Measurements from ENCODE around the gene CD74. TPM values are rescaled to one million over a fixed set of nuclear protein-coding genes. Genes with fewer than 3 reads are reported as not detected.

The CD74 gene
- total and polyA plus RNA-seq, 2 of the 4 experiments (the other 2 are of a cell fraction) = 0.18 to 1.1 TPM

GRCh38 chr5:150407096-150407720 is 5.5 kb downstream of the CD74 start:
- Histone ChIP-seq H2AK9ac (replicated peaks; ENCODE audit: low read depth, low read length, poor library complexity) (no peak overlapping the region), H3K27me3 (ENCODE audit: control insufficient read depth, insufficient read depth, low read length) (no peaks in the 10 kb centered on the region), H3K23ac (ENCODE audit: low read depth, low read length) (no peak overlapping the region), H3K56ac (ENCODE audit: extremely low read depth, insufficient read depth, low read length) (no peak overlapping the region), H4K5ac (ENCODE audit: low read depth, low read length) (no peak overlapping the region), H4K20me1 (ENCODE audit: insufficient read depth, low read length) (no peaks in the 10 kb centered on the region), H3K4me1 (ENCODE audit: control insufficient read depth, insufficient read depth, low read length) (no peaks in the 10 kb centered on the region), H3K4ac (ENCODE audit: low read depth, low read length) (no peak overlapping the region), H3K9me1 (ENCODE audit: insufficient read depth, low read length) (peaks cover 9% of the 10 kb centered on the region), H2AK5ac (ENCODE audit: low read depth, low read length) (no peak overlapping the region), H4K8ac (ENCODE audit: low read depth in 2 of 2, low read length in 2 of 2) (no peak overlapping the region), H3K9ac (ENCODE audit: low read depth, low read length) (no peak overlapping the region), H2BK120ac (ENCODE audit: low read depth, low read length) (no peak overlapping the region), H3K9me3 (ENCODE audit: control insufficient read depth, insufficient read depth, low read length) (no peaks in the 10 kb centered on the region), H3K79me1 (ENCODE audit: low read depth in 1 of 2, low read length in 2 of 2) (no peaks in the 10 kb centered on the region), H3K4me2 (ENCODE audit: low read depth, low read length) (no peak overlapping the region), H3K14ac (replicated peaks; ENCODE audit: low read depth, low read length) (no peak overlapping the region), H3K36me3 (ENCODE audit: control insufficient read depth, insufficient read depth, low read length) (peaks cover 4% of the 10 kb centered on the region; the same call in 1 of the 2 replicates), H2BK20ac (ENCODE audit: low read depth, low read length) (no peak overlapping the region), H3K18ac (ENCODE audit: low read depth, low read length) (no peak overlapping the region), H3K27ac (ENCODE audit: insufficient read depth, low read length) (no peak overlapping the region), H4K91ac (ENCODE audit: insufficient read depth, low read depth, low read length) (no peak overlapping the region), H2BK5ac (ENCODE audit: low read depth, low read length, poor library complexity, severe bottlenecking) (no peak overlapping the region), H2BK15ac (ENCODE audit: low read depth, low read length) (no peak overlapping the region), H3K4me3 (ENCODE audit: insufficient read depth, low read depth, low read length) (no peak overlapping the region), H2AFZ (replicated peaks; ENCODE audit: low read length, poor library complexity) (no peak overlapping the region)
- no TSS peak for BruUV-seq (replicated peaks)
- no CpG with 5 or more reads among the region's 13 CpGs for WGBS, 2 experiments (ENCODE audit: extremely low coverage in 2 of 2, insufficient read length in 1 of 2)
- CTCF ChIA-PET = no interaction called here
- intact Hi-C loops (cut with micrococcal nuclease) = no loop called here
- in situ Hi-C loops (cut with MboI; ENCODE audit: low sequenced_read_pairs) = no loop called here
- DNase-seq = no peak
- dilution Hi-C loops (cut with HindIII; ENCODE audit: low sequenced_read_pairs, unreplicated experiment) = no loop called here
- no peak for ATAC-seq (ENCODE audit: low read depth)
- POLR2A ChIA-PET (ENCODE audit: unreplicated experiment) = no interaction called here
- TF ChIP-seq RAD21 (IDR thresholded peaks at IDR 0.05; ENCODE audit: low read length) = no peak
- TF ChIP-seq POLR2A (IDR thresholded peaks at IDR 0.05; ENCODE audit: low read depth, low read length) = no peak
- no peak for TF ChIP-seq CHD1 (IDR thresholded peaks at IDR 0.05; ENCODE audit: low read depth, low read length)
- TF ChIP-seq MAFK (IDR thresholded peaks at IDR 0.05; ENCODE audit: low read depth, low read length) = no peak
- TF ChIP-seq NFE2L2 (IDR thresholded peaks at IDR 0.05; ENCODE audit: low read depth, low read length) = no peak
- TF ChIP-seq CTCF (conservative IDR thresholded peaks at IDR 0.05; ENCODE audit: low read depth, low read length) = no peak
- TF ChIP-seq MAZ (IDR thresholded peaks at IDR 0.05; ENCODE audit: borderline replicate concordance, low read depth, low read length) = no peak
- TF ChIP-seq RCOR1 (IDR thresholded peaks at IDR 0.05; ENCODE audit: insufficient replicate concordance, low read length) = no peak
- no peak for TF ChIP-seq SMC3 (IDR thresholded peaks at IDR 0.05; ENCODE audit: low read depth, low read length)
- TF ChIP-seq CEBPB (IDR thresholded peaks at IDR 0.05; ENCODE audit: low read depth, low read length) = no peak
